DOHH2 (cell line): ENCODE results near the gene TTC39B.

Source experiments
- CTCF ChIP-seq: fragments of 200-600 bp; sonication (generic); IDR thresholded peaks from one replicate; pipeline ENCODE4 v1.5.1; 2014; ENCODE audit warnings: antibody characterized with exemption, mild to moderate bottlenecking, low read depth, low read length; ENCODE audit not compliant: poor library complexity, severe bottlenecking
- EZH2phosphoT487 ChIP-seq: fragments of 200-600 bp; sonication (generic); IDR thresholded peaks from 2 replicates; pipeline ENCODE4 v1.6.1; 2017; ENCODE audit warnings: borderline replicate concordance, mild to moderate bottlenecking, antibody characterized with exemption, low read length, moderate library complexity, mixed read lengths

- TF ChIP-seq CTCF = no peak
- TF ChIP-seq EZH2phosphoT487 = no peak
Observed at GRCh38 chr9:15286161-15286821, 20.7 kb downstream of the TTC39B start.
